GM12892 (cell line): ENCODE results near the gene FGF4. TPM values are rescaled to one million over a fixed set of nuclear protein-coding genes. Genes with fewer than 3 reads are reported as not detected.

ENCODE experiments used
- DNase-seq: peaks from one replicate; pipeline ENCODE4 v3.0.0; 2011; ENCODE audit not compliant: insufficient read length
- FAIRE-seq: peaks from 2 replicates; lab custom pipeline; 2011; peaks lifted over from hg19 to GRCh38; lab: Jason Lieb, UNC
- POLR2A ChIP-seq: IDR thresholded peaks from 2 replicates; pipeline ENCODE4 v1.6.1; 2011; ENCODE audit warnings: low read depth, low read length, control low read depth
- POLR2AphosphoS5 ChIP-seq: IDR thresholded peaks from 2 replicates; pipeline ENCODE4 v1.6.1; 2011; ENCODE audit warnings: low read depth, low read length, control low read depth
- TAF1 ChIP-seq: IDR thresholded peaks from 2 replicates; pipeline ENCODE4 v1.6.1; 2011; ENCODE audit warnings: low read depth, mild to moderate bottlenecking, control low read depth, low read length, borderline replicate concordance
- polyA plus RNA-seq: library from polyadenylated mRNA; unstranded; fragments of >200 nt; gene quantifications from one replicate; pipeline ENCODE4 v1.2.1, GENCODE V29; 2012; ENCODE audit warnings: missing spikeins, inconsistent platforms; ENCODE audit not compliant: missing spikeins

The FGF4 gene
- not detected for polyA plus RNA-seq

- DNase-seq (no peak), FAIRE-seq (no peak)
- no peak for TF ChIP-seq TAF1
- no peak for TF ChIP-seq POLR2A
- TF ChIP-seq POLR2AphosphoS5: no peak
These were observed at the start of gene FGF4 for GRCh38 chr11:69775163-69775755. Gene FGF4 (minus strand): TSS chr11:69775341. CDS start chr11:69775084, 257 bp downstream.

- DNase-seq (no peak), FAIRE-seq (no peak)
- TF ChIP-seq TAF1: no peak
- no peak for TF ChIP-seq POLR2AphosphoS5
- TF ChIP-seq POLR2A: no peak
These were observed 48.6 kb upstream of the FGF4 start for GRCh38 chr11:69823641-69824265.

GRCh38 chr11:69822676-69823494, 47.7 kb upstream of the FGF4 start:
- DNase-seq (no peak), FAIRE-seq (no peak)
- no peak for TF ChIP-seq POLR2AphosphoS5
- TF ChIP-seq POLR2A: no peak
- TF ChIP-seq TAF1: no peak

- no peak for TF ChIP-seq TAF1
- no peak for TF ChIP-seq POLR2A
- no peak for TF ChIP-seq POLR2AphosphoS5
- DNase-seq (no peak), FAIRE-seq (no peak)
These were observed 46.4 kb upstream of the FGF4 start for GRCh38 chr11:69821511-69822040.

GRCh38 chr11:69820441-69820840, 45.3 kb upstream of the FGF4 start:
- DNase-seq (no peak), FAIRE-seq (no peak)
- no peak for TF ChIP-seq TAF1
- TF ChIP-seq POLR2AphosphoS5: no peak
- TF ChIP-seq POLR2A: no peak

GRCh38 chr11:69819541-69820070, 44.5 kb upstream of the FGF4 start:
- no peak for FAIRE-seq
- TF ChIP-seq POLR2A: no peak
- TF ChIP-seq TAF1: no peak
- TF ChIP-seq POLR2AphosphoS5: no peak
- DNase-seq: no peak

- DNase-seq (no peak), FAIRE-seq (no peak)
- no peak for TF ChIP-seq TAF1
- TF ChIP-seq POLR2A: no peak
These were observed 43.7 kb upstream of the FGF4 start, which contains the start of gene FGF3 for GRCh38 chr11:69818603-69819441. Gene FGF3 (minus strand): TSS chr11:69819416. CDS start chr11:69818933, 483 bp downstream.

GRCh38 chr11:69818231-69818602, 43.1 kb upstream of the FGF4 start:
- TF ChIP-seq TAF1 (no peak), POLR2AphosphoS5 (no peak), POLR2A (no peak)
- DNase-seq: no peak
- no peak for FAIRE-seq

GRCh38 chr11:69817265-69818230, 42.4 kb upstream of the FGF4 start:
- no peak for DNase-seq
- no peak for FAIRE-seq
- TF ChIP-seq TAF1: no peak
- TF ChIP-seq POLR2AphosphoS5: no peak
- TF ChIP-seq POLR2A: no peak

- no peak for FAIRE-seq
- no peak for TF ChIP-seq POLR2AphosphoS5
- no peak for TF ChIP-seq POLR2A
- TF ChIP-seq TAF1: no peak
These were observed 41.5 kb upstream of the FGF4 start for GRCh38 chr11:69816671-69817070.

More at GRCh38 chr11:69816671-69817070, 41.5 kb upstream of the FGF4 start:
- DNase-seq: no peak
